NB4 (cell line): ENCODE data around the gene PIK3CD.

Experiments
- POLR2A ChIP-seq: IDR thresholded peaks from 2 replicates; pipeline ENCODE4 v1.6.1; 2011; ENCODE audit warnings: mild to moderate bottlenecking; ENCODE audit not compliant: insufficient read length; ENCODE audit errors: extremely low read depth
- TF ChIP-seq, protein P1 (sequence below): IDR thresholded peaks from one replicate; pipeline ENCODE4 v1.5.1; 2012; ENCODE audit warnings: low read depth, low read length

DNA sequence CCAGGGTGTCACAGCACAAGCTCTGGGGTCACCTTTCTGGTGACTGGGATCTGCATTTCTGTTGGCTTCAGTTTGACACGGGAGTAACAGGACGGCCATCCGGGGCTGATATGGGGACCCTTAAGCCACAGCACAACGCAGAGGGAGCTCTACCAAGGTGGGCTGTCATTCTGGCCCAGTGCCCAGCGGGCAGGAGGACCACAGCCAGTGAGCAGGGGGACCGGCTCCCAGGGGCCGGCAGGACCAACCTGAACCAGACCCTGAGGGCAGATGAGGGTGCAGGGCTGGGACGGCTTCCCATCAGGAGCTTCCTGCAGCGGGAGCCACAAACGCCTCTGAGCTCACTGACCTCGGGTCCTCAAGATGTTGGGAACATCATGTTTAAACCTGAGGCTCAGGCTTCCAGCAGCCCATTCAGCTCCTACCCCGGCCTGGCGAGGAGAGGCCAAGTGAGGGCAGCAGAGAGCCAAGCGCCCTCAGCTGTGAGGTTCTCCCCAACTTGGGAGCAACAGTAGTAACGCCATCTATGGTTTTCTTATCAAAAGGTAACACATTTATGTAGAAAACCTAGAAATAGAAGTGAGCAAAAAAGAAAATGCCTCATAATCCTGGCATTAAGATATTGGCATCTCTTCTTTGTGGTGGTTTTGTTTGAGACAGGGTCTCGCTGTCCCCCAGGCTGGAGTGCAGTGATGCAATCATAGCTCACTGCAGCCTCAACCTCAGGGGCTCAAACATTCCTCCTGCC lies 36.0 kb upstream of the PIK3CD start:
- TF ChIP-seq POLR2A = no peak
- TF ChIP-seq, protein P1, sequence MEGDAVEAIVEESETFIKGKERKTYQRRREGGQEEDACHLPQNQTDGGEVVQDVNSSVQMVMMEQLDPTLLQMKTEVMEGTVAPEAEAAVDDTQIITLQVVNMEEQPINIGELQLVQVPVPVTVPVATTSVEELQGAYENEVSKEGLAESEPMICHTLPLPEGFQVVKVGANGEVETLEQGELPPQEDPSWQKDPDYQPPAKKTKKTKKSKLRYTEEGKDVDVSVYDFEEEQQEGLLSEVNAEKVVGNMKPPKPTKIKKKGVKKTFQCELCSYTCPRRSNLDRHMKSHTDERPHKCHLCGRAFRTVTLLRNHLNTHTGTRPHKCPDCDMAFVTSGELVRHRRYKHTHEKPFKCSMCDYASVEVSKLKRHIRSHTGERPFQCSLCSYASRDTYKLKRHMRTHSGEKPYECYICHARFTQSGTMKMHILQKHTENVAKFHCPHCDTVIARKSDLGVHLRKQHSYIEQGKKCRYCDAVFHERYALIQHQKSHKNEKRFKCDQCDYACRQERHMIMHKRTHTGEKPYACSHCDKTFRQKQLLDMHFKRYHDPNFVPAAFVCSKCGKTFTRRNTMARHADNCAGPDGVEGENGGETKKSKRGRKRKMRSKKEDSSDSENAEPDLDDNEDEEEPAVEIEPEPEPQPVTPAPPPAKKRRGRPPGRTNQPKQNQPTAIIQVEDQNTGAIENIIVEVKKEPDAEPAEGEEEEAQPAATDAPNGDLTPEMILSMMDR = peak; percentile 96
